ENCODE measurements around the gene C11orf21.
"Not testable (repeated sequence)": the region's sequence is repeated elsewhere in the genome, so short reads cannot be mapped to it uniquely, and the experiment has no call there.

Gene C11orf21

DNA sequence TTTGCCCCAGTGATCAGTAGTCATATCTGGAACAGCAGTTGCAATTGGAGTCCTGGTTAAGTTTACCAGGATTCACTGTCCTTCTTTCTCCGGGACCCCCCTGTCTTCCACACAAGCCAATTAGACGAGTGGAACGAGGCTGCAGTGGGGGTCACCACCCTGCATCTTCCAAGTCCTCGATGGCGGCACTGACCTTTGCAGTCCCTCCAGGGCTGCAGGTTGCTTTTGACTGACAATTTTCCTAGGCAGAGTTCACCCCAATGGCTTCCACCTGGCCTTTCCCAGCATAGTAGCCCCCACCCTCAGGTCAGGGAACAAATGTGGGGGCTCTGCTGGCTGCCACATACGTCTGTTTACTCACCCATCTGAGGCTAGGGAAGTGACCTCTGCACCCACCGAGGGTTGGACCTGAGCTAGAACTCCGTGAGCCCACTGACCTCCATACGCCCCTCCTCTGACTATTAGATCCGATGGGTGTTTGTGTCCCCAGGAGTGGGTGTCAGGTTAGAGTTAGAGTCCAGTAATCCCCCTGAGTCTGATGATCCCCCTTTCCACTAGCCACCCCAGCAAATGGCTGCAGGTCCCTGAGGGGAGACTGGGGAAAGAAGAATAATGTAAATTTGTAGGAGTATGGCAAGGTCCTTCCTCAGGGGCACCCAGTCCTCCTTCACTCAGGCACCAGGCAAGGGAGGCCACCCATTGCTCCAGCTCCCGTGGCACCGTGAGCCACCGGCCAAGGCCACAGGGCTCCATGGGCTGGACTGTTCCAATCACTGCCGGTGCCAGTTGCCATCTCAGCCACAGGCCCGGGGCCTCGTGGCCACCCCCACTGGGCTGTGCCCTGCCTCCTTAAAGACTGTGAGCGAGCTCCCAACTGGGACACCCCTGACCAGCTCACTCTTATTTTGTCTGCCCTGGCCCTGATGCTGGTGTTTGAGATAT is 5.5 kb downstream of the C11orf21 start:
- DNase-seq, result no peak

DNA sequence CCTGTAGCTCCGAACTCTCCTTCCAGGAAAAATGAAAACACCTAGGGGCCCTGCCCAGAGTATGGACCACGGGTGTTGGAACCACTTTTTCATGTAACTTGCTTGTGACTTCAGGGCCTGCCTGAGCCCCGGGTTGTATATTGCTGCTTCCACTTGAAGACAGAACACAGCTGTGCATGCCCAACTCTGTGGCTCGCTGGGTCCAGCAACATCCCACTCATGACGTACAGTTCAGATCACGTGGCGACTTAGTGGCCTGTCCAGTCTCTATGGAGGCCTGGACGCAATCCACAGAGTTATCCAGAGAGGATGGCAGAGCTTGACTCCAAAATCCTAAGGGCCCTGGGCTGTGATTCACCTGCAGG is 6.8 kb downstream of the C11orf21 start:
- DNase-seq, result no peak

DNA sequence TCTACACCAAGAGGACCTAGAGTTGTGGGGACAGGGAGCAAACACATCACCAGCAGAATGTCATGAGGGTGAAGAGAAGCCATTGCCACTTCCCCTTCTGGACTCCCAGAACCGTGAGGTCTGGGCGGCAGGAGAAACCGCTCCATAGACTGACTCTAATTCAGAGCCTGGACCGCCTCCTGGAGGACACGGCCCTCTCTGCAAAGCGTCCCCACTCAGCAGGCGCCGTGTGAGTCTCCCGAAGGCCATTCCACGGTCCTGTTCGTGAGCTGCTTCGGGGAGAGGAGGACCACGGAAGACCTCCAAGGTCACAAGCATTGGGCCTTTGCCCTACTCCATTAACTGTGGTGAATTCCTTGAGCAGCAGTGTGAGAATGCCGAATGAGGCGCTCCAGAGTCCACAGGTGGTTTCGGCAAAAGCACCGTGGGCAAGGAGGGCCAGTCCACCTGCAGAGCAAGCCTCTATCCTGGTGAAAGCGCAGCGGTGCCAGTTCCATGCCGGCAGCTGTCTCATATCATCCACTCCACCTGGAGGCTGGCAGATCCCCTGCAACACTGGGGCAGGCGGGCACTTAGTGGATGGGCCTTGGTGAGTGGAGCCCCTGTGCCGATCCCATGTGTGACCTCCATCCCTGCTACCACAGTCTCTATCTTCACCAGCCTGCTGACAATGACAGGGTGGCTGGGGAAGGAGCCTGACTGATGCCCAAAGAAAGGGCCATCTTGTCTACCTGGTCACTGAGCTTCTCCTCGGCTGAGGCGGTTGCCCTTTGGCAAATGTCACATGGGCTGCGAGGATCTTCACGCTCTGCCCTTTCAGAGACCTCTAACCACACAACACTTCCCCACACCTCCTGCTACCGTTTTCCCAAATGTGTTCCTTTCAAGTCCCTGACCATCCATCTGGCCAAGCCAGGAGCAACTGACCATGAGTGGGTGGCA is 7.5 kb downstream of the C11orf21 start:
- no peak for DNase-seq

DNA sequence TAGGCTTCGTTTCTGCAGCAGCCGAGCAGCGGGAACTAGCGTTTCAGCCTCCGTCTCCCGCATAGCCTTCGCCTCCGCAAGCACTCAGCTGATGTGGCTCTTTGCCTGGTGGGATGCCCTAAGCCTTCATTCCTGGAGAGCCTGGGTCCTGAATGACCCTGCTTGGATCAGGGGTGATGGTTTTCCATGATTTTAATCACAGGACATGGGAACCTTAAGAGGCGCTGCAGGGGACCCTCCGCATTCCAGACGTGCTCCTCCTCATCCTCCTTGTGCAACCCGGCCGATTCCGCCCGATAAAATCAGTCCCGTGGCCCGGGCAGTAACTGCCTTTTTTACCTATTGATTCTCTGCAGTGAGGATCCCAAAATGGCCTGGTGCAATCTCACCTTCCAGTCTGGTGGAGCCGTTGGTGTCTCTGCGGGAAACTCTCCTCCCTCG is 8.2 kb downstream of the C11orf21 start:
- DNase-seq, result no peak

DNA sequence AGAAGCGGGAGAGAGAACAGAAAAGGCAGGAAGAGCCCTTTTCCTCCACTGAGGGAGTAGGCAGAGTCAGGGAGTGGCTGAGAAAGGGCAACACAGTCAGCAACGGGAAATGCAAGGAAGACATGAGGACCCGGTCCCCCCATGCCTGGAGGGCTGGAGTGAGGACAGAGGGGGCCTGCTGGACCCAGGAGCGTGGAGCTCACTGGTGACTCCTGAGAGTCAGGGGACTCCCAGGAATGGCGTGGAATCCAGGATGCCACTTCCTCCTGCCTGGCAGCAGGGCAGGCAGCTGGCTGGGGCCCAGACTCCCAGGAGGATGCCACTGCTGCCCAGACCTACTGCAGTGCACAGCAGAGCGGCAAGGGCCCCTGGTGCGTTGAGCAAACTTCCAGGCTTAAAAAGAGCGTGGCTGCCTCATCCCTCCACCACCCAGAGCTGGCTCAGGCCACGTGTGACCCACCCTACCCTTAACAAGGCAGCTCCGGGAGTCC is 11.3 kb downstream of the C11orf21 start:
- no peak for DNase-seq

DNA sequence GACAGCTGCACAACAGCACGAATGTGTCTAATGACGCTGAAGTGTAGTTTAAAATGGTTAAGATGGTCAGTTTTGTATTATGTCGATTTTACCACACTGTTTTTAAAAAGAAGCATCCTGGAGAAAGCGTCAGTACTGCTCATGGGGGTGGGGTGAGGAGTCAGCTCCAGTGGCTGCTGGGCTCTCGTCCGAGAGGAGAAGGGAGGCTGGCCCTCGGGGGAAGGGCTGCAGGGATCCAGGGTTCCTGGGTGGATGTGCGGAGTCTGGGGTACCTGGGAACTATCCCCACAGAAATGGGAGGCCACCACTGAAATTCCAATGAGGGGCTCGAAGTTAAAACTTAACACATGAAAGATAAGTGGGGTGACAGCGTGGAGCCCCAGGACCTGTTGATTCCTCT is 11.9 kb downstream of the C11orf21 start:
- DNase-seq, result no peak

DNA sequence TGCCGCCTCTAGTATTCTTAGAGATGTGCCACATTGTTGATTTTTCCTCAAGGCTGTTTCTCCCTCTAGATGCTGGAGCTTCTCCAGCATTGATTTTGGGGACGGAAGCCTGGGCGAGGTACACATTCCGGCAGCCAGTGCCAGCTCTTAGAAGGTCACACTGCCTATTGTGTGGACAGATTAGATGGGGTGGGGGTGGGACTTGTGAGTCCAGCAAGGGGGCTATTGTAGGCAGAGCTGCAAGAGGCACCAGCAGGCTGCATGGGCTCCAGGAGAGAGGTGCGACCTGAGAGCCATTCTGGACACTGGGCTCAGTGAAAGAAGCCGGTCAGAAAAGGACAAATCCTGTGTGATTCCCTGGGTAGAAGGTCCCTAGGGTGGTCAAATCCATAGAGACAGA is 12.4 kb downstream of the C11orf21 start:
- DNase-seq, result no peak

DNA sequence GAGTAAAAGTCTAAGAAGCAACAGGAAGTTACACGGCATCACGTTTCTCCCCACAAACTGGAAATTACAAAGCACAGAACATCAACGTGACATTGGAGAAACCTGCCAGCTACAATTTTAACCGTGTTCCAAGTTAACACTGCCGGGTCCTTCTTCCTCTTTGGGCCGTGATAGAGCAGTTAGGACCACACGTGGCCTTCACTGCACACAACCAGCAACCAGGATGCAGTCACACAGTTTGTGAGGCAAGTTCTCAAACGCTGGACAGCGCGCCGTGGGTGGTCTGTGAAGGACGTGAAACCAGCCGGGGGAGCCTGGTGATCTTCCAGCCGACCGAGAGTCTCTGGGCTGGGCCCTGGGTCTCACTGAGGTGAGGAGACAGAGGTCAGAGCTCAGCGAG is 14.6 kb downstream of the C11orf21 start:
- DNase-seq, result no peak

DNA sequence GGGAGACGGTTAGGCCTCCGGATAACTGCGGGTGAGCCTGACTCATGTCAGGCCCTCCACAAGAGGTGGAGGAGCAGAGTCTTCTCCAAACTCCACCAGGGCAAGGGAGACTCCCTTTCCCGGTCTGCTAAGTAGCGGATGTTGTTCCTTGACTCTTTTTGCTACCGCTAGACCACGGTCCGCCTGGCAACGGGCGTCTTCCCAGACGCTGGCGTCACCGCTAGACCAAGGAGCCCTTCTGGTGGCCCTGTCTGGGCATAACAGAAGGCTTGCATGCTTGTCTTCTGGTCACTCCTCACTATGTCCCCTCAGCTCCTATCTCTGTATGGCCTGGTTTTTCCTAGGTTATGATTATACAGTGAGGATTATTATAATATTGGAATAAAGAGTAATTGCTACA is 15.4 kb downstream of the C11orf21 start:
- not testable (repeated sequence) for DNase-seq

DNA sequence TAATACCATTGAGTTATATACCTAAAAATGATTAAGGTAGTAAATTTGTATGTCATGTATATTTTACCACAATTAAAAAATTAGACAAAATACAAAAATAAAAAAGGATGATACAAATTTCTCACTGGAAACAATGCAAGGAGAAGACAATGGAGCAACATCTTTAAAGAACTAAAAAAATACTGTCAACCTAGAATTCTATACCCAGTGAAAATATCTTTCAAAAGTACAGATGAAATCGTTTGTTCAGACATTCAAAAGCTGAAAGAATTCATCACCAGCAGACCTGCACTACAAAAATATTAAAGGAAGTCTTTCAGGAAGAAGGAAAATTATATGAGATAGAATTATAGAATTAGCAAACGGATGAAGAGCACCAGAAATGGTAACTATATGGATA is 21.5 kb downstream of the C11orf21 start:
- no peak for DNase-seq

DNA sequence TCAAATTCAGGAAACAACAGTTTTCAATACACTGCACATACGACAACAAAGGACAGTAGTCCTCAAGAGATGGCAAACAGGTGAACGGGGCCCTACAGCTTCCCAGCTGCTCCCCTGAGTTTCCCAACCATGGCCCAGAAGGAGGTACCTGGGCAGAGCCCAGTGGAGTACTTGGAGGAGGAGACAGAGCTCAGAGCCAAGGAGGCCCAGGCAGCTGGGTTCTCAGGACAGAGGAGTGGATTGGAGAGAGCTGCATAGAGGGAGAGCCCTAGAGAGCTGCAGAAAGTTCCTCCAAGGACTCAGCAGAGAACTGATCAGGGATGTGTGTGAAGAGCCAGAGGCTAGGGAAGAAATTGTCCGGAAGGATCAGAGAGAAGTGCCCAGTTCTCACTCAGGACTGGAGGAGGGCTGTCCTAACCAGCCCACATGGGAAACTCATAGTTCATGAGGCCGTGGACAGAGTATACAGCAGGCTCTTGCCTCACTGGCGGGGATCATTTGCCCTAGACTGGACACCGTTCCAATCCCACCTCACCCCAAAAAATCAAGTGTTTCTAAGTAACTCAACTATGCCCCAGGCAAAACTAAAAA is 23.7 kb downstream of the C11orf21 start:
- no peak for DNase-seq

DNA sequence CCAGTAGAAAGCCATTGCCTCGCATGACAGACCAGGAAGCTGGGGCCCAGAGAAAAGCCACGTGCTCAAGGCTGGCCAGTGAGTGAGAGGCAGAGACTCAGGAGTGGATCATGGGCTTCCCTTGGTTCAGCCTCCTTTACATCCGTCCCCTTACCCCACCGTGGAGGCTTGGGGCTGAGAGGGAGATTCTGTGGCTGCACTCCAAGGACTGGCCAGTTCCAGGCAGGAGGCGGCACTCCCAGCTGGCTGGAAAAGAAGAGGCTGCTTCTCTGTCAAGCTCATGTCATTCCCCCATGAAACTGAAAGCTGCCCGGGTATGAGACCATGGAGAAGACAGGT is 24.7 kb downstream of the C11orf21 start:
- DNase-seq, result no peak

DNA sequence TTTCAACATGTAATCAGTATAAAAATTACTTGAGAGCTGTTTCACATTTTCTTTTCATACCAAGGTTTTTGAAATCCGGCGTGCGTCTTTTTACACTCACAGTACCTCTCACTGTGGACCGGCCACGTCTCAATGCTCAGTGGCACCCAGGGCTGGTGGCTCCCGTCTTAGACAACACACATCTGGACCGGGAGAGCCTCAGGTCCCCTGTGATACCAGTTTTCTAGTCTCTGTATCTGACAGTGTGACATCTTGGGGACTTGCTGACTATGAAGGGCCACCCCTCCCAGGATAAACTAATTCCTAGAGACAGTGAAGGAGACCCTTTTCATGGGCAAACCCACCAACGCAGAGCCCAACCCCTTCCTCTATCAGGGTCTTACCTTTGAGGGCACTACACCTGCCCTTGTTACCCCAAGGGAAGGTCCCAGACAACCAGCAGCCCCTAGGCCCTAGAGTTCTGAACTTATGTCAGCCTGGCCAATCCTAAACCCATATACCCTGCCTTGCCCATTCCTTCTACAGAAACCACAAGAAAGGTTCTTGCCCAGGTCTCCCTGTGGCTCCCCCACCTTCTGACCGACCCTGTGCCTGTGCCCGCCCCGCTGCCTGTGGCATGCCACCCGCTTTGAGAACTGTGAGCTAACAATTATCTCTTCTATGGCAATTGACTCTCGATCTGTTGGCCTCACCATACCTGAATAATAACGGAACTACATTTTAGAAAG is 25.3 kb downstream of the C11orf21 start:
- no peak for DNase-seq

DNA sequence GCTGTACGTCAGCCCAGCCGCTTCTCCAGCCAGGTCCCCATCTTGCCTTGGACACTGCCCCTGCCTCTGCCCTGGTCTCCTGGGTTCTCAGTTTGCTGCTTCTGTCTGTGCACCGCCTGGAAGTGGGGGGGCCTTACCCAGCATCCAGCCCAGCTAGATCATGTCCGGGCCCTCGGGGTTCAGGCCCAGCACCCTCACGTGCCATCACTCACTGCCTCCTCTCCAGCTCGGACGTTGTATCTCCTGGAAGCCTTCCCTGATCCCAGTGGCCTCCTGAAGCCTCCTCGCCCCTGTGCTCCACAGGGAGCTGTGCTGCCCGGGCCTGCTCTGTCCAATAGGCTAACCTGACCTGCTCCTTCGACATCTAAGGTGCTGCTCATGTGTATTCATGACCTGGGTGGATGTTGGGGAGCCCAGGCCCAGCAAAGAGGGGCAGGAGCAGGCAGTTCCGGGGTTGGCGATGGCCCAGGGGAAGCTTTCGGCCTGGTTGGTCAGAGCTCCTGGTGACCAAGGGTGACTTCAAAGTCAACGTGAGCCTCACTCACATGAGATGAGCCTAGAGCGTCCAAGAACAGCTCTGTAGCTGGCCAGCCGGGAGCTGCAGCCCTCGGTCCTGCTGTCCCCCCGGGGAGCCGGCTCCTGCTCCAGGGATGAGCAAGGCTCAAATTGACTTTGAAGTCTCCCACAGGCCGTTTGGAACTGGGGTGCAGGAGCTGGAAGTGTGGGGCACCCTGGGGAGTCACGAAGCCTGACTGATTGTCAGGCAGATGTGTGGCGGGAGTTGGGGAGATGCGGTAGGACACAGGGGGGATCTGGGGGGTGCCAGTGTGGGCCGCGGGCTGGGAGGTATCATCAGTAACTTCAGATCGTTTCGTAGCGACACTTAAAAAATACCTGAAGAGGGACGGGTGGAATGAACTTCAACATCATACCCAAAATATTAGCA is 26.1 kb downstream of the C11orf21 start:
- DNase-seq, result no peak

DNA sequence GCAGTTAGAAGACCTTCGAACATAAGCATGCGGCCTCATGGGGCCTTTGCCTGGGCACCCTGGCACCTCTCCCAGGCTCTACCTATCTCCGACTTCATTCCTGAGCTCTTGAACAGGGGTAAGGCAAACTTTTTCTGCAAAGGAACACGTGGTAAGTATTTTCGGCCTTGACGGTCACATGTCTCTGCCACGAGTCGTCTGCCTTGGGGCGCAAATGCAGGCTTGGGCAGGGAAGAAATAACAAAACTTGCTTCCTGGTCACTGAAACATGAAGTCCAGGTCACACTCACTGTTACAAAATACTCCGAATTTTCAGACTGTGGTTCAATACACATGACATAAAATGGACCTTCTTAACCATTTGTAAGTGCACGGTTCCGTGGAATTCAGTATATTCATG is 27.9 kb downstream of the C11orf21 start:
- DNase-seq, result no peak

DNA sequence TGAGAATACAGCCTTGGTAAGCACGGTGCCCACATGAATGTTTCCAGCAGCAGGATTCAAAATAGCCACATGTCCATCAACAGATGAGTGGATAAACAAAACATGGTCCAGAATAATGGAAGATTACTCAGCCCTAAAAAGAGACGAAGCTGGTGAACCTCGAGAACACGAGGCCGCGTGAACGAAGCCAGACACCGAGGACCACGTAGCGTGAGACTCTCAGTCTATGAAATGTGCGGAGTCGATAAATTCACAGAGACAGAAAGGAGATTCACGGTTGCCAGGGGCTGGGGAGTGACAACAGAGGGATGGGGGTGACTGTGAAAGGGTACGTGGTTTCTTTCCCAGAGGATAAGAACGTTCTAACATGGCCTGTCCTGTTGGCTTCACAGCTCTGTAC is 28.4 kb downstream of the C11orf21 start:
- DNase-seq, result no peak

DNA sequence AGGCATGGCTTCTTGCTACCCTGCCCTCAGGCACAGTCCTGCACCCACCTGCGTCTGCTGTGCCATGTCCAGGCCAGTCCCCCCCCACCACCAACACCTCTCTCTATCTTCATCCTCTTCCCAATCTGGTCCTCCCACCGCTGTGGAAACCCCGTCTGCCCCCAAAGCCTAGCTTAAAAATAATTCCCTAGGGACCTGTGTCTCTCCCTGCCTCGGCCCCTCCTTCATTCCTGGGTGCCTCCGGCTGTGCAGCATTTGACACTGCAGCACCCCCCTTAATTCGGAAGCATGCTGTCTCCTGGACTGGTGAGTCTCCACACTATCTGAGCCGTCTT is 28.8 kb downstream of the C11orf21 start:
- DNase-seq, result no peak

DNA sequence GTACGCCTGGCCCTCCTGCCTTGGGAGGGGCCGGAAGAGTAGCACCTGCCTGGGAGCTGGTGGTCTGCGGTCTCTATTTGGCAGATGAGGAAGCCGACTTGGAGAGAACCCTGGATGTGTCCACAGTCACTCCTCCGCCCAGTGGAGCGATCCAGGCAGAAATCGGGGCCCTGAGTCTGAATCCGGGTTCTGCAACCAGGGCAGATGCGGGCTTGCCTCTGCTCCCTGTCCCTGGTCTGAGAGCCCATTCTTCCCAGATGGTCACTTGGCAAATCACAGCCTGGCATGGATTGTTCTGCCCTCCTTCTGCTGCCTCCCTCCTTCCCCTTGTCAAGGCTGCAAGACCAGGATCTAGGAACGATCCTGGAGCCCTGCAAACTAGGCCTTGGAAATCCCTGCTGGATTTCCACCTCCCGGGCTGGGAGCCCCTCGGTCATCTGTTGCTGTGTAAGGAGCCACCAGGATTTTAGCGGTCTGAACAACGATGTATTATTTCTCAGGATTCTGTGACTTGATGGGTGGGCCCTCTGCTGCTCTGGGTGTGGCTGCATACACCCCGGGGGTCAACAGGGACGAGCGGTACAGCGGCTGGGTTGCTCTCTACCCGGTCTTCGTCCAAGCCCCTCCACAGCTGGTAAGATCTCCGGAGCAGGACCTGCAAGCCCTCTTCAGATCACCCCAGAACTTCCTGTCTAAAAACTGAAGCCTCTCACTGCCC is 29.3 kb downstream of the C11orf21 start:
- no peak for DNase-seq

DNA sequence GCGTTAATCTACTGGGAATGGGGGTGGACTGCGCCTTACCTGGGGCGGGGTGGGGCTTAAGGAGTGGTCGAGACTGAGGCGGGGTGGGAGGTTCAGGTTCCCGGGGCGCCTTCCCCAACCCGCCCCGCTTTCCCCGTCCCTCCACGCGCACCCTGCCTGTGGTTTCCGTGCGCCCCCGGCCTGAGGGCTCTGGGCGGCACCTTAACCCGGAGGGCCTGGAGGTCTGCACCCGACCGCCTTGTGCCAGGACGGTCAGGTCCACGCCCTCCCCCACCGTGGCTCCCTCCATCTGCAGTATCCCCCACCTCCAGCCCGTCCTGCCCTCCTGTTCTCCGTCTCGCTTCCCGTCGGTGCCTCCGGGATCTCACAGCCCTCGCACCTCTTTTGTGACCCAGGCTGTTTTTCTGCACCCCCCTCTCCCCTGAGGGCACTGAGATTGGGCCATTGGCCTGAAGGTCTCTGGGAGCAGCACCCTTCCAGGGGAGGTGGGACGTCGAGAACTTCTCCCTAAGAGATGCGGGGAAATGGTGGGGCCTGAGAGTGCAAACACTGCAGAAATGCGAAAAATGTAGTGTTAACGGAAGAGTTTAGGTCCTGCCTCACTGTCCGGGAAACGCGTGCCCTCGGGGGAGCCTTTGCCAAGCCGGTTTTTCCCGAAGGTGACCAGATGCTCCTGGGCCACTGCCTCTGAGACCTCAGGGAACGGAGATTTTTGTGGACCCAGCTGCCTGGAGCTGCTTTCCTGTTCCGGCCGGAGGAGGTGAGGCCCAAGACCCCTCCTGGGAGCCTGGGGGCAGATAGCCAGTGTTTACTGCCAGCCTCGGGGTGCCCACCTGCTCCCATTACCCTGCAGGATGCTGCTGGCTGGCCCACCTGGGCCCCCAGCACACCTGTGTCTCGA is 30.1 kb downstream of the C11orf21 start:
- no peak for DNase-seq

DNA sequence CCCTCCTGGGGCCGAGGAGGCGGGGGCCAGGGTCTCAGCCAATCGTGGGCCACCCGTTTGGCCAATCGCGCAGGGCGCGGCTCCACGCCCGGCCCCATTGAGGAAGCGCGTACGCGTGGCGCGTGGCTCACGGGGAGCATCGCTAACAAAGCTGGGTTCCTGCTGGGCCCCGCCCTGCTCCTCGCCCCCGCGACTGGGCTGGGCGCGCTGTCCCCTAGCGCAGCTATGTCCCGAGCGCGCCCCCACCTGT is 30.7 kb downstream of the C11orf21 start:
- no peak for DNase-seq
